HCT116 (cell line): ENCODE data around the gene DYNLT1.
"Not testable (repeated sequence)": the region's sequence is repeated elsewhere in the genome, so short reads cannot be mapped to it uniquely, and the experiment has no call there.

ENCODE experiments used
- ATF3 ChIP-seq: IDR thresholded peaks from 2 replicates; pipeline ENCODE4 v1.6.1; 2012
- CTCF ChIP-seq, 3 experiments: fragments of 200-600 bp in 1 of 3; sonication (generic) in 1 of 3; IDR thresholded peaks in 2 of 3; conservative IDR thresholded peaks in 1 of 3; 2 replicates each; pipeline ENCODE4 v1.5.1; 2012 to 2017; ENCODE audit warnings: low read depth in 2 of 3, low read length in 2 of 3, antibody characterized with exemption in 1 of 3, borderline replicate concordance in 1 of 3, control low read depth in 1 of 3, mild to moderate bottlenecking in 1 of 3, mixed read lengths in 1 of 3, mixed run types in 1 of 3, moderate library complexity in 1 of 3; ENCODE audit not compliant: insufficient read depth in 1 of 3
- ELF1 ChIP-seq: IDR thresholded peaks from 2 replicates; pipeline ENCODE4 v1.6.1; 2012; ENCODE audit warnings: low read depth, borderline replicate concordance
- JUND ChIP-seq: IDR thresholded peaks from 2 replicates; pipeline ENCODE4 v1.6.1; 2012
- RAD21 ChIP-seq: IDR thresholded peaks from 2 replicates; pipeline ENCODE4 v1.6.1; 2012; ENCODE audit warnings: low read depth, mild to moderate bottlenecking
- TCF7L2 ChIP-seq: IDR thresholded peaks from 2 replicates; pipeline ENCODE4 v1.7.0; 2011; ENCODE audit warnings: borderline replicate concordance, inconsistent platforms; ENCODE audit not compliant: insufficient read depth, insufficient read length; ENCODE audit errors: extremely low read depth

GRCh38 chr6:158656986-158657385 is 12.4 kb upstream of the DYNLT1 start:
- not testable (repeated sequence) for TF ChIP-seq ELF1; CTCF (IDR thresholded peaks at IDR 0.05 in 2 of 3, conservative IDR thresholded peaks at IDR 0.05 in 1 of 3; ENCODE audit: borderline replicate concordance in 1 of 3, insufficient read depth in 1 of 3, low read depth in 2 of 3, low read length in 2 of 3); RAD21; ATF3
- peak; percentile 19 for TF ChIP-seq TCF7L2
- peak; percentile 84 for TF ChIP-seq JUND
